Neural cell (in vitro differentiated cells): Measurements from ENCODE around the gene APOC3. TPM values are rescaled to one million over a fixed set of nuclear protein-coding genes. Genes with fewer than 3 reads are reported as not detected.

Experiments used
- H2AFZ ChIP-seq: fragments of 200-600, 300-800 bp; sonication (generic), shearing (Covaris generic); 2 replicates; pipeline ENCODE4 v1.6.0; 2014; ENCODE audit warnings: low read depth, mild to moderate bottlenecking, antibody characterized with exemption, low read length, moderate library complexity
- H3F3A ChIP-seq: fragments of 200-600 bp; shearing (Covaris generic); 2 replicates; pipeline ENCODE4 v1.6.1; 2016; ENCODE audit warnings: mild to moderate bottlenecking, moderate library complexity, mixed read lengths, antibody characterized with exemption, low read length; ENCODE audit not compliant: insufficient read depth, poor library complexity, severe bottlenecking
- H3K27ac ChIP-seq: fragments of 200-600, 300-800 bp; sonication (generic), shearing (Covaris generic); 2 replicates; pipeline ENCODE4 v1.5.1; 2014; ENCODE audit warnings: mild to moderate bottlenecking, low read length, moderate library complexity
- H3K27me3 ChIP-seq: fragments of 300-800, 200-600 bp; sonication (generic), shearing (Covaris generic); 2 replicates; pipeline ENCODE4 v1.6.0; 2014; ENCODE audit warnings: mild to moderate bottlenecking, low read depth, low read length, moderate library complexity; ENCODE audit not compliant: insufficient read depth
- H3K36me3 ChIP-seq: fragments of 300-800, 200-600 bp; sonication (generic), shearing (Covaris generic); 2 replicates; pipeline ENCODE4 v1.5.1; 2014; ENCODE audit warnings: mild to moderate bottlenecking, antibody characterized with exemption, low read length, moderate library complexity; ENCODE audit not compliant: insufficient read depth
- H3K4me2 ChIP-seq: fragments of 300-800, 200-600 bp; sonication (generic), shearing (Covaris generic); 2 replicates; pipeline ENCODE4 v1.6.0; 2014; ENCODE audit warnings: mild to moderate bottlenecking, low read length
- H3K4me3 ChIP-seq: fragments of 300-800, 200-600 bp; sonication (generic), shearing (Covaris generic); 2 replicates; pipeline ENCODE4 v1.5.1; 2014; ENCODE audit warnings: mild to moderate bottlenecking, low read length, moderate library complexity
- H3K79me2 ChIP-seq: fragments of 200-600 bp; shearing (Covaris generic); replicated peaks from 2 replicates; pipeline ENCODE4 v1.6.0; 2014; ENCODE audit warnings: mild to moderate bottlenecking, low read length, moderate library complexity; ENCODE audit not compliant: insufficient read depth
- H3K9ac ChIP-seq: fragments of 300-800, 200-600 bp; sonication (generic), shearing (Covaris generic); 2 replicates; pipeline ENCODE4 v1.6.1; 2016; ENCODE audit warnings: mild to moderate bottlenecking, low read length, mixed read lengths
- H3K9me2 ChIP-seq: fragments of 200-600 bp; shearing (Covaris generic); 2 replicates; pipeline ENCODE4 v1.6.1; 2016; ENCODE audit warnings: mild to moderate bottlenecking, low read length, mixed read lengths; ENCODE audit not compliant: insufficient read depth
- H3K9me3 ChIP-seq: fragments of 200-600, 300-800 bp; sonication (generic), shearing (Covaris generic); 2 replicates; pipeline ENCODE4 v1.6.1; 2016; ENCODE audit warnings: mild to moderate bottlenecking, mixed run types, low read length, moderate library complexity, mixed read lengths
- H4K20me1 ChIP-seq: fragments of 200-600 bp; shearing (Covaris generic); 2 replicates; pipeline ENCODE4 v1.6.1; 2016; ENCODE audit warnings: mild to moderate bottlenecking, mixed run types; ENCODE audit not compliant: insufficient read depth
- CTCF ChIP-seq: fragments of 450-650 bp; IDR thresholded peaks from 2 replicates; pipeline ENCODE4 v1.5.1; 2014; ENCODE audit warnings: antibody characterized with exemption, mild to moderate bottlenecking, moderate library complexity; ENCODE audit not compliant: poor library complexity, severe bottlenecking
- EP300 ChIP-seq: fragments of 450-650 bp; conservative IDR thresholded peaks from 2 replicates; pipeline ENCODE4 v1.6.1; 2014; ENCODE audit warnings: antibody characterized with exemption, mild to moderate bottlenecking, moderate library complexity; ENCODE audit not compliant: poor library complexity, severe bottlenecking
- EZH2 ChIP-seq: fragments of 200-600, 300-800 bp; shearing (Covaris generic), sonication (generic); IDR thresholded peaks from 2 replicates; pipeline ENCODE4 v1.6.1; 2014; ENCODE audit warnings: antibody characterized with exemption, low read length, borderline replicate concordance, mild to moderate bottlenecking; ENCODE audit not compliant: insufficient read depth, poor library complexity, severe bottlenecking
- MXI1 ChIP-seq: fragments of 450-650 bp; conservative IDR thresholded peaks from 2 replicates; pipeline ENCODE4 v1.6.1; 2014; ENCODE audit warnings: antibody characterized with exemption, mild to moderate bottlenecking; ENCODE audit not compliant: poor library complexity, severe bottlenecking
- POLR2AphosphoS5 ChIP-seq: IDR thresholded peaks from 2 replicates; pipeline ENCODE4 v1.6.1; 2012
- RAD21 ChIP-seq: fragments of 450-650 bp; conservative IDR thresholded peaks from 2 replicates; pipeline ENCODE4 v1.6.1; 2014; ENCODE audit warnings: antibody characterized with exemption, mild to moderate bottlenecking, moderate library complexity
- REST ChIP-seq: IDR thresholded peaks from 2 replicates; pipeline ENCODE4 v1.6.1; 2012; ENCODE audit warnings: borderline replicate concordance
- SMC3 ChIP-seq: fragments of 450-650 bp; conservative IDR thresholded peaks from 2 replicates; pipeline ENCODE4 v1.6.1; 2014; ENCODE audit warnings: antibody characterized with exemption, mild to moderate bottlenecking, moderate library complexity; ENCODE audit not compliant: poor library complexity
- TAF1 ChIP-seq: IDR thresholded peaks from 2 replicates; pipeline ENCODE4 v1.6.1; 2012; ENCODE audit warnings: low read depth
- polyA plus RNA-seq: library from polyadenylated mRNA; depleted of rRNA; stranded (reverse); fragments of >200 nt; gene quantifications from 2 replicates; pipeline ENCODE4 v1.2.3, GENCODE V29; 2014

APOC3 gene
- polyA plus RNA-seq, 1 donor from 2014 or later: not detected

GRCh38 chr11:116813781-116814471 is 15.8 kb upstream of the APOC3 start:
- H3K36me3 ChIP-seq: no peaks in the 10 kb centered on the region
- H3K79me2 ChIP-seq: no peaks in the 10 kb centered on the region
- no peak overlapping the region for H3K9ac ChIP-seq
- H2AFZ ChIP-seq: no peak overlapping the region
- no peaks in the 10 kb centered on the region for H3K27me3 ChIP-seq
- no peaks in the 10 kb centered on the region for H3K9me3 ChIP-seq
- H3K4me3 ChIP-seq: no peak overlapping the region
- no peak overlapping the region for H3K4me2 ChIP-seq
- H3K27ac ChIP-seq: no peak overlapping the region
- no peaks in the 10 kb centered on the region for H3F3A ChIP-seq
- H4K20me1 ChIP-seq: no peaks in the 10 kb centered on the region
- TF ChIP-seq SMC3 (no peak), MXI1 (no peak), CTCF (no peak), TAF1 (no peak)
- H3K9me2 ChIP-seq: no peaks in the 10 kb centered on the region

GRCh38 chr11:116814502-116814901 is 15.2 kb upstream of the APOC3 start:
- Histone ChIP-seq H3K4me2 (no peak overlapping the region), H3K27ac (no peak overlapping the region), H3K4me3 (no peak overlapping the region), H3K36me3 (no peaks in the 10 kb centered on the region), H3K9ac (no peak overlapping the region), H3K9me3 (no peaks in the 10 kb centered on the region), H3K79me2 (no peaks in the 10 kb centered on the region), H2AFZ (no peak overlapping the region), H4K20me1 (no peaks in the 10 kb centered on the region), H3K9me2 (no peaks in the 10 kb centered on the region), H3F3A (no peaks in the 10 kb centered on the region), H3K27me3 (no peaks in the 10 kb centered on the region)
- TF ChIP-seq MXI1 (no peak), CTCF (no peak), POLR2AphosphoS5 (no peak), REST (no peak), SMC3 (no peak), RAD21 (no peak), TAF1 (no peak), EP300 (no peak), EZH2 (no peak)
